Uterus (tissue), 2 donors: ENCODE measurements around the gene PGGHG.
"Not testable (repeated sequence)": the region's sequence is repeated elsewhere in the genome, so short reads cannot be mapped to it uniquely, and the experiment has no call there.

Experiments
- CTCF ChIP-seq, 4 experiments: fragments of 200-600 bp in 2 of 4; fragments of 450-650 bp in 2 of 4; sonication (generic) in 2 of 4; IDR thresholded peaks; one replicate each; pipeline ENCODE4 v1.5.1; 2016 to 2019; ENCODE audit warnings: antibody characterized with exemption in 4 of 4, mild to moderate bottlenecking in 2 of 4, moderate library complexity in 1 of 4
- POLR2A ChIP-seq, 2 donors: fragments of 450-650 bp; IDR thresholded peaks; one replicate each; pipeline ENCODE4 v1.6.1; 2016; ENCODE audit warnings: antibody characterized with exemption in 2 of 2, mild to moderate bottlenecking in 1 of 2, moderate library complexity in 1 of 2

- not testable (repeated sequence) for TF ChIP-seq CTCF, POLR2A (IDR thresholded peaks at IDR 0.05)
These were observed 35.9 kb downstream of the PGGHG start for GRCh38 chr11:324593-325517.
